Esophagus squamous epithelium (tissue), 5 donors: ENCODE data around the gene C1QTNF7. TPM values are rescaled to one million over a fixed set of nuclear protein-coding genes. Genes with fewer than 3 reads are reported as not detected.

Source experiments
- DNase-seq: peaks from one replicate; lab custom pipeline; 2025; lab: John Stamatoyannopoulos, UW
- H3K27ac ChIP-seq, 4 donors: fragments of 200-600 bp; sonication (generic); one replicate each; pipeline ENCODE4 v1.5.1; 2016 to 2019; ENCODE audit warnings: mild to moderate bottlenecking in 1 of 4
- H3K27me3 ChIP-seq, 4 donors: fragments of 200-600 bp; sonication (generic); 1 replicate in 3 of 4; 2 replicates in 1 of 4; pipeline versions ENCODE4 v1.5.1 to v1.6.0; 2017 to 2021; ENCODE audit warnings: antibody characterized with exemption in 1 of 4
- H3K36me3 ChIP-seq, 3 donors: fragments of 200-600 bp; sonication (generic); one replicate each; pipeline ENCODE4 v1.5.1; 2016 to 2019
- H3K4me1 ChIP-seq, 3 donors: fragments of 200-600 bp; sonication (generic); one replicate each; pipeline ENCODE4 v1.5.1; 2017 to 2019
- H3K4me3 ChIP-seq, 4 donors: fragments of 200-600 bp; sonication (generic); 1 replicate in 3 of 4; 2 replicates in 1 of 4; pipeline ENCODE4 v1.5.1; 2016 to 2019; ENCODE audit warnings: mild to moderate bottlenecking in 2 of 4, moderate library complexity in 1 of 4
- H3K9me3 ChIP-seq, 3 donors: fragments of 200-600 bp; sonication (generic); one replicate each; pipeline ENCODE4 v1.5.1; 2016 to 2019
- CTCF ChIP-seq, 6 experiments: fragments of 450-650 bp in 4 of 6; fragments of 200-600 bp in 2 of 6; sonication (generic) in 2 of 6; IDR thresholded peaks; one replicate each; pipeline ENCODE4 v1.5.1; 2016 to 2019; ENCODE audit warnings: antibody characterized with exemption in 6 of 6, mild to moderate bottlenecking in 4 of 6, moderate library complexity in 4 of 6
- POLR2A ChIP-seq, 4 donors: fragments of 450-650 bp; IDR thresholded peaks; one replicate each; pipeline ENCODE4 v1.6.1; 2017; ENCODE audit warnings: antibody characterized with exemption in 4 of 4, mild to moderate bottlenecking in 4 of 4, moderate library complexity in 3 of 4
- WGBS, 2 donors: methylation state at CpG; one replicate each; pipeline ENCODE4 v1.1.5; 2018; 5-methylcytosine and 5-hydroxymethylcytosine counted together
- intact Hi-C: fragments of 100-400 bp; cut with DNase I; formaldehyde crosslinking; loops from one replicate; pipeline ENCODE4 v1.15.0; 2022
- total RNA-seq, 4 donors: library from RNA; depleted of rRNA; stranded (reverse); fragments of >200 nt; gene quantifications; one replicate each; pipeline ENCODE4 v1.1.0, GENCODE V29; 2016
- donor health status: DM: yes; HTN: yes; CAD: no.

The C1QTNF7 gene
- total RNA-seq, 4 donors from 2014 or later: 0.11 to 12.2 (median 1.5) TPM

- Histone ChIP-seq H3K27me3 (no peaks in the 10 kb centered on the region), H3K4me1 (peaks cover 0 to 17% (median 17%) of the 10 kb centered on the region in 3 donors), H3K4me3 (no peak overlapping the region), H3K9me3 (no peaks in the 10 kb centered on the region), H3K36me3 (no peaks in the 10 kb centered on the region), H3K27ac (no peak overlapping the region)
- WGBS, 2 donors: 9 to 25% methylated on average over 2 of the region's 2 CpGs
- DNase-seq: no peak
- intact Hi-C loops: no loop called here
- TF ChIP-seq CTCF (IDR thresholded peaks at IDR 0.05): no peak
- no peak for TF ChIP-seq POLR2A (IDR thresholded peaks at IDR 0.05)
These were observed 8.7 kb downstream of the C1QTNF7 start for GRCh38 chr4:15436513-15436912.

GRCh38 chr4:15438939-15439524 lies 11.2 kb downstream of the C1QTNF7 start:
- 42 to 51% methylated on average over 2 of the region's 2 CpGs for WGBS, 2 donors
- DNase-seq: no peak
- intact Hi-C loops: no loop called here
- H3K9me3 ChIP-seq: no peaks in the 10 kb centered on the region
- H3K4me1 ChIP-seq: peaks cover 0 to 22% (median 11%) of the 10 kb centered on the region in 3 donors
- H3K36me3 ChIP-seq: no peaks in the 10 kb centered on the region
- no peak overlapping the region for H3K4me3 ChIP-seq
- no peak overlapping the region for H3K27ac ChIP-seq
- no peak for TF ChIP-seq CTCF (IDR thresholded peaks at IDR 0.05)
- no peak for TF ChIP-seq POLR2A (IDR thresholded peaks at IDR 0.05)
- H3K27me3 ChIP-seq: no peaks in the 10 kb centered on the region

GRCh38 chr4:15443371-15444160 lies 15.7 kb downstream of the C1QTNF7 start:
- DNase-seq: no peak
- peaks cover 8 to 19% (median 15%) of the 10 kb centered on the region in 3 donors for H3K4me1 ChIP-seq
- H3K27me3 ChIP-seq: no peaks in the 10 kb centered on the region
- no peak overlapping the region for H3K4me3 ChIP-seq
- intact Hi-C loops: no loop called here
- WGBS, 2 donors: 59 to 70% methylated on average over 2 of the region's 2 CpGs
- no peaks in the 10 kb centered on the region for H3K36me3 ChIP-seq
- TF ChIP-seq CTCF (IDR thresholded peaks at IDR 0.05): no peak
- no peak for TF ChIP-seq POLR2A (IDR thresholded peaks at IDR 0.05)
- no peaks in the 10 kb centered on the region for H3K9me3 ChIP-seq
- no peak overlapping the region for H3K27ac ChIP-seq

GRCh38 chr4:15444276-15444675 lies 16.4 kb downstream of the C1QTNF7 start:
- 90 to 94% methylated on average over 6 to 7 of the region's 7 CpGs for WGBS, 2 donors

More at GRCh38 chr4:15444276-15444675, 16.4 kb downstream of the C1QTNF7 start:
- intact Hi-C loops: no loop called here
- TF ChIP-seq POLR2A (IDR thresholded peaks at IDR 0.05) (no peak), CTCF (IDR thresholded peaks at IDR 0.05) (no peak)
- Histone ChIP-seq H3K4me1 (peaks cover 8 to 19% (median 15%) of the 10 kb centered on the region in 3 donors), H3K27ac (no peak overlapping the region), H3K27me3 (no peaks in the 10 kb centered on the region), H3K36me3 (no peaks in the 10 kb centered on the region), H3K4me3 (no peak overlapping the region), H3K9me3 (no peaks in the 10 kb centered on the region)
- DNase-seq: no peak
